Left renal pelvis (tissue), 4 donors: Measurements from ENCODE around the gene IRS2. TPM values are rescaled to one million over a fixed set of nuclear protein-coding genes. Genes with fewer than 3 reads are reported as not detected.
"Not testable (repeated sequence)": the region's sequence is repeated elsewhere in the genome, so short reads cannot be mapped to it uniquely, and the experiment has no call there.

ENCODE experiments used
- DNase-seq, 4 donors: peaks; one replicate each; pipeline ENCODE4 v3.0.0-alpha.2; 2013; ENCODE audit warnings: low read depth in 4 of 4, low spot score in 3 of 4
- polyA plus RNA-seq, 4 donors: library from polyadenylated mRNA; unstranded; fragments of 120-200 nt; gene quantifications; one replicate each; pipeline ENCODE4 v1.2.1, GENCODE V29; 2013; ENCODE audit not compliant: insufficient read length in 4 of 4

IRS2 gene, protein sequence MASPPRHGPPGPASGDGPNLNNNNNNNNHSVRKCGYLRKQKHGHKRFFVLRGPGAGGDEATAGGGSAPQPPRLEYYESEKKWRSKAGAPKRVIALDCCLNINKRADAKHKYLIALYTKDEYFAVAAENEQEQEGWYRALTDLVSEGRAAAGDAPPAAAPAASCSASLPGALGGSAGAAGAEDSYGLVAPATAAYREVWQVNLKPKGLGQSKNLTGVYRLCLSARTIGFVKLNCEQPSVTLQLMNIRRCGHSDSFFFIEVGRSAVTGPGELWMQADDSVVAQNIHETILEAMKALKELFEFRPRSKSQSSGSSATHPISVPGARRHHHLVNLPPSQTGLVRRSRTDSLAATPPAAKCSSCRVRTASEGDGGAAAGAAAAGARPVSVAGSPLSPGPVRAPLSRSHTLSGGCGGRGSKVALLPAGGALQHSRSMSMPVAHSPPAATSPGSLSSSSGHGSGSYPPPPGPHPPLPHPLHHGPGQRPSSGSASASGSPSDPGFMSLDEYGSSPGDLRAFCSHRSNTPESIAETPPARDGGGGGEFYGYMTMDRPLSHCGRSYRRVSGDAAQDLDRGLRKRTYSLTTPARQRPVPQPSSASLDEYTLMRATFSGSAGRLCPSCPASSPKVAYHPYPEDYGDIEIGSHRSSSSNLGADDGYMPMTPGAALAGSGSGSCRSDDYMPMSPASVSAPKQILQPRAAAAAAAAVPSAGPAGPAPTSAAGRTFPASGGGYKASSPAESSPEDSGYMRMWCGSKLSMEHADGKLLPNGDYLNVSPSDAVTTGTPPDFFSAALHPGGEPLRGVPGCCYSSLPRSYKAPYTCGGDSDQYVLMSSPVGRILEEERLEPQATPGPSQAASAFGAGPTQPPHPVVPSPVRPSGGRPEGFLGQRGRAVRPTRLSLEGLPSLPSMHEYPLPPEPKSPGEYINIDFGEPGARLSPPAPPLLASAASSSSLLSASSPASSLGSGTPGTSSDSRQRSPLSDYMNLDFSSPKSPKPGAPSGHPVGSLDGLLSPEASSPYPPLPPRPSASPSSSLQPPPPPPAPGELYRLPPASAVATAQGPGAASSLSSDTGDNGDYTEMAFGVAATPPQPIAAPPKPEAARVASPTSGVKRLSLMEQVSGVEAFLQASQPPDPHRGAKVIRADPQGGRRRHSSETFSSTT (N-terminal part only)
- 10 to 100 TPM in 3 of 4 donors, 1 to 10 TPM in 1; 6.7 to 13.3 (median 11.7) TPM for polyA plus RNA-seq

DNA sequence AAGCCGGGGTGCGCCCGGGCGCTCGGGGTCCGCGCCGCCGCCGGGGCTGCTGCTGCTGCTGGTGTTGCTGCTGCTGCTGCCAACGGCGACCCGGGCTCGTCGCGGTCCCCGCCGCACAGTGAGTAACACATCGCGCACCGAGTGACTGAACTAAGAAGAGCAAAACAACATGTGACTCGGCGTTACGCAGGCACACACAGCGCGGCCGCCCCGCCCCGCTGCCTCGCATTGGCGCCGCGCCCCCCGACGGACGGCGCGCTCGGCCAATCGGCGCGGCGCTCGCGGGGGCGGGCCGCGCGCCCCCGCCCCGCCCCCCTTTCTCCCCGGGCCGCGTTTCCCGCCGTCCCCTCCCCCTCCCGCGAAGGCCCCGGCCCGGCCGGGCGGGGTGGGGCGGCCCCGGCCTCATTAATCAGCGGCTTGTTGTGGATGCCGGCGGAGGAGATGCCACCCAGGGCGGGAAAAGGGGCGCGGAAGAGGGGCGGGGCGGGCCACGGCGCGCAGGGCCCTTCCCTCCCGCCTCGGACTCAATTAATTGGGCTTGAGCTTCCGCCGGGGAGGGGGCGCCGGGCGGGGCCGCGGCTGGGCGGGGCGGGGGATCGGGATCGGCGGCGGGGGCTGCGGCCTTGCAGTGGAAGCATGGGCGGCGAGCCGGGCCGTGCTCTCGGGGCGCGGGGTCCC is at the start of gene IRS2:
TSS of gene IRS2 (minus strand) at position 127 of the 678 bp plus-strand sequence. CDS start 530 bp downstream, outside the sequence.
- peak in 3 of 4 donors; percentile 81 to 86 (median 86) for DNase-seq

DNA sequence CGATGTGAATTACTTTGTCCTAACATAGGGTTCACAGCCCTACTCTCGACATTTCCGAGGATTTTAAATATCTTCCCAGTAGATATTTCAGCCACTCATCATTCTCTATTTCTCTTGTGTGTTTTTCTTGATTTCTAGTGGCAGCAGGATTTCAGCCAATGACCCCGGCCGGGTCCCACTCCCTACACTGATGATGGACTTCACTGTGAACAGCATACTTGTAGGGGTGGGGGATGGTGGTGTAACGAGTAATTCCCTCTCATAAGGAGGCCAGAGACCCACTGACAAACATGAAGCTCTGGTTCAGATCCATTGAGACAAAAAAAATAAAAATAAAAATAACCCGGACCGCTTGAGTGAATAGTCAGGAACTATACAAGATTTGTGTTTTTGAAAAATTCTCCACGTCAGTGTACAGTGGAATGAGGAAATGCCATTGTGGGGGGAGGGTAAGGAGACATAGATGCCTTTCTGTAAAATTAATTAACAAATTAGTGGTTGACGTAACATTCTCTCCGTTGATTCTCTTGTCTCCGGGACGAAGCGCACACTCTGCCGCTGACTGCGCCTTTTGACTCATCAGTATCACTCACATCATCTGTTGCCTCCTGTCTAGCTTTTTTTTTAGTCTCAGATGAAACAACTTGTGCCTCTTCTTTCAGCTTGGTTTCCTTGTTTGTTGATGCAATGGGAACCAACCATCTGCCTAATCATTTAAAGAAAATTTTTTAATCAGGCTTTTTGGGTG is 48.8 kb upstream of the IRS2 start:
- no peak for DNase-seq

GRCh38 chr13:109833940-109834339 is 47.6 kb upstream of the IRS2 start:
- no peak for DNase-seq

DNA sequence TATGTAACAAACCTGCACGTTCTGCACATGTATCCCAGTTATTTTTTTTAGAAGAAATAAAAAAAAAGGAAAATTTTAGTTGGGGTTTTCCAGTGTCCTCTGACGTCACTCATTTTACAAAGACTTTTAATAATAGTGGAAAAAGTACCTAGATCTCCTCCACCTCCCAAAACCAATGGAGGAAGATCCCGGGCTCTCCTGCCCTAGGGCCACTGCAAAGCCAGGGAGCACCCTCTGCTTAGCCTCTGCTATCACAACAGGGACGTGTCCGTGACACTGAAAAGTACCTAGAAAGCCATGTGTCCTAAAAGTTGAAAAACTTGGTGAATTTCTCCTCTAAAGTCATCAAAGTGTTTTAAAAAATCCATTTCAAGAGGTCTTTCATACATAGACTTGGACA is 46.7 kb upstream of the IRS2 start:
- no peak for DNase-seq

DNA sequence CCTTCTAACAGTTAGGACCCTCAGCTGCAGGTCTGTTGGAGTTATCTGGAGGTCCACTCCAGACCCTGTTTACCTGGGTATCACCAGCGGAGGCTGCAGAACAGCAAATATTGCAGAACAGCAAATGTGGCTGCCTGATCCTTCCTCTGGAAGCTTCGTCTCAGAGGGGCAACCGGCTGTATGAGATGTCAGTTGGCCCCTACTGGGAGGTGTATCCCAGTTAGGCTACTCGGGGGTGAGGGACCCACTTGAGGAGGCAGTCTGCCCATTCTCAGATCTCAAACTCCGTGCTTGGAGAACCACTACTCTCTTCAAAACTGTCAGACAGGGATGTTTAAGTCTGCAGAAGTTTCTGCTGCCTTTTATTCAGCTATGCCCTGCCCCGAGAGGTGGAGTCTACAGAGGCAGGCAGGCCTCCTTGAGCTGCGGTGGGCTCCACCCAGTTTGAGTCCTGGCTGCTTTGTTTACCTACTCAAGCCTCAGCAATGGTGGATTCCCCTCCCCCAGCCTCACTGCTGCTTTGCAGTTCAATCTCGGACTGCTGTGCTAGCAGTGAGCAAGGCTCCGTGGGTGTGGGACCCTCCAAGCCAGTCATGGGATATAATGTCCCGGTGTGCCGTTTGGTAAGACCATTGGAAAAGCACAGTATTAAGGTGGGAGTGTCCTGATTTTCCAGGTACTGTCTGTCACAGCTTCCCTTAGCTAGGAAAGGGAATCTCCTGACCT is 42.4 kb upstream of the IRS2 start:
- not testable (repeated sequence) for DNase-seq

- DNase-seq, result not testable (repeated sequence)
Measured at GRCh38 chr13:109823201-109823600, 36.8 kb upstream of the IRS2 start.

GRCh38 chr13:109821103-109821502 is 34.7 kb upstream of the IRS2 start:
- DNase-seq, result peak in 1 of 4 donors; percentile 12

DNA sequence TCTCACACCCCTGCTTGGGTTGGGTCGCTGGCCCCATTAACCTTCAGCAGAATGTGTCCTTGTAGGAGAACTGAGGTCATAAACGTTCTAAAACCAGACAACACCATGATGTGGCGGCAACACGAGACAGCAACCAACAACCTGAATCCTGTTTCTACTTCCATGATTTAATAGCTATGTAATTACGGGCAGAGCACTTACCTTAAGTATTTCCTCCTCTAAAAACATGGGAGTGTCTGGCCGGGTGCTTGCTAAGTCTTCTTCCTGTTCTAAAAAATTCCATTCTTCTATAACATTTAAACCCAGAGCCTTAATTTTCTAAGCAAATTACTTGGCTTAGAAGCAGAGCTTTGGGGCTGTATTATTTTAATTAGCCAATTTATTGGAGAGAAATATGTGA is 33.5 kb upstream of the IRS2 start:
- no peak for DNase-seq

- no peak for DNase-seq
Measured at GRCh38 chr13:109818886-109819285, 32.5 kb upstream of the IRS2 start.

GRCh38 chr13:109817591-109818535 is 31.5 kb upstream of the IRS2 start:
- DNase-seq, result no peak

DNA sequence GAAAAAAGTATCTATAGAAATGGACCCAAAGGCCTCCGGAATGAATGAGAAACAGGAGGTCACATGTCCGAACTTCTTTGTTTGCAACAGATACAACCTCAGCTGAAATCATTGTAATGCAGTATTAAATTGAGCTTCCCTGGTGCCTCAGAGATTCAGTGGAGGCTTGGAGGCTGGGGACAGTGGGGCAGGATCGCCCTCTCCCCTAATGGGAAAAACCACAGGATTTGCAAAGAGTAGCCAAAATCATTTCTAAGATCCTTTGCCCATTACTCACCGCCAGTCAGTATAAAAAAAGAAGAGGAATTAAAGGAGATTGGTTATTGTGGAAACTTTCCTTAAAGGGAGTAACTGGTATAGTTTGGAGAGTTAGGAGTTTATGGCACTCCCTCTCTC is 30.4 kb upstream of the IRS2 start:
- DNase-seq, result no peak

DNA sequence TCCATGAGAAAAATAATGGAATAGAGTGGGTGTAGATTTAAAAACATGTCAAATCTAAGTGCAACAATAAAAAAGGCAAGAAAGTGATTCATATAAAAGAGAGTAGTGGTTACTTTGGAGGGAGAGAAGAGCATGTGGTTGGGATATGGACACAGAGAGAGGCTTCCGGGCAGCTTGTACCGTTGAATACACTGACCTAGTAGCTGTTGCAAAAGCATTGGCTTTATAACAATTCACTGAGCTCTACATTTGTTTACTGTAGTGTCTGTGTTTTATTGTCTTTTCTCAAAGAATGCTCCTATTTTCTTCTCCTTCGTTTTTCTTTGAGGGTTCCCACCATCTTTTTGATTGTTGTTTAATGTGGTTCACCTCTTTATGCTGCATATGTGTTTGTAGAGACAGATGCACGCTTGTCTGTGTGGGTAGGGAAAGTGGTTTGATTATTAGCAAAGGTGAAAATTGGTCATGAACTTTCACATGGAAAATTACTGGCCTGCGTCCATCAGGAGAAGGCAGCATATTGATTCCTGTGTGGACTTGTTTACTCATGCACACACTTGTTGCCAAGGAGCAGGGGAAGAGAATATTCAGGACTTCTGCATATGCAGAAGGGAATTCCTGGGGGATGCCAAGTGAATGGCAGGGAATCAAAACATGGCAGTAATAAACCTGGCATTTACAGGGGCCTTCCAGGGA is 29.9 kb upstream of the IRS2 start:
- DNase-seq, result no peak

GRCh38 chr13:109815651-109816050 is 29.3 kb upstream of the IRS2 start:
- DNase-seq, result no peak

GRCh38 chr13:109813663-109814062 is 27.3 kb upstream of the IRS2 start:
- no peak for DNase-seq

GRCh38 chr13:109812382-109812781 is 26.0 kb upstream of the IRS2 start:
- DNase-seq, result no peak

GRCh38 chr13:109810761-109811510 is 24.6 kb upstream of the IRS2 start:
- no peak for DNase-seq
